K562 (cell line): Measurements from ENCODE around the gene GPC1. TPM values are rescaled to one million over a fixed set of nuclear protein-coding genes. Genes with fewer than 3 reads are reported as not detected.

Source experiments
- ATAC-seq: fragments of 200-7000 bp; cut with Tn5 transposase; 3 replicates; pipeline ENCODE4 v1.9.1; 2020; ENCODE audit warnings: moderate library complexity
- BruUV-seq: library from RNA; stranded (reverse); fragments of 400-500 nt; replicated peaks from 2 replicates; lab custom pipeline; 2021; lab: Mats Ljungman, UMichigan
- CTCF ChIA-PET: fragments of 300-600 bp; formaldehyde crosslinking; extraction: SDS; loops from one replicate; lab custom pipeline; 2021; ENCODE audit warnings: low intra/inter-chr PET ratio; lab: Yijun Ruan, JAX
- POLR2A ChIA-PET: fragments of 300-600, 350-650 bp; sonication (Branson Sonifier 250); formaldehyde crosslinking; extraction: SDS; loops from one replicate; lab custom pipeline; 2021; ENCODE audit warnings: antibody characterized with exemption, inconsistent platforms; lab: Yijun Ruan, JAX
- DNase-seq, 4 experiments: peaks; one replicate each; pipeline versions ENCODE4 v3.0.0 to v3.0.0-alpha.2; 2011 to 2018; ENCODE audit warnings: low spot score in 3 of 4, mixed read lengths in 3 of 4; ENCODE audit errors: extremely low read depth in 1 of 4
- FAIRE-seq: peaks from 2 replicates; lab custom pipeline; 2011; peaks lifted over from hg19 to GRCh38; lab: Jason Lieb, UNC
- H2AFZ ChIP-seq: 2 replicates; pipeline ENCODE4 v1.6.0; 2011; ENCODE audit warnings: low read depth, low read length, control low read depth, inconsistent platforms
- H3K27ac ChIP-seq: fragments of 200-600 bp; 3 replicates; pipeline ENCODE4 v1.8.0; 2011; ENCODE audit warnings: low read depth, mild to moderate bottlenecking, control low read depth, inconsistent platforms, low read length, moderate library complexity, mixed read lengths; ENCODE audit errors: extremely low read depth
- H3K27me3 ChIP-seq, 2 experiments: fragments of 300-600 bp in 1 of 2; 2 replicates in 1 of 2; 3 replicates in 1 of 2; pipeline versions ENCODE4 v1.6.0 to v1.8.0; 2011; ENCODE audit warnings: inconsistent platforms in 2 of 2, low read length in 2 of 2, mild to moderate bottlenecking in 1 of 2, mixed read lengths in 1 of 2, moderate library complexity in 1 of 2; ENCODE audit not compliant: control insufficient read depth in 2 of 2, insufficient read depth in 2 of 2
- H3K36me3 ChIP-seq: fragments of 300-600 bp; 3 replicates; pipeline ENCODE4 v1.8.0; 2011; ENCODE audit warnings: mild to moderate bottlenecking, low read length, inconsistent platforms; ENCODE audit not compliant: control insufficient read depth, insufficient read depth
- H3K4me1 ChIP-seq, 2 experiments: fragments of 200-600 bp in 1 of 2; replicated peaks in 1 of 2; 2 replicates in 1 of 2; 3 replicates in 1 of 2; pipeline versions ENCODE4 v1.5.1 to v1.8.0; 2011; ENCODE audit warnings: inconsistent platforms in 2 of 2, low read length in 2 of 2, mild to moderate bottlenecking in 1 of 2, mixed read lengths in 1 of 2, moderate library complexity in 1 of 2; ENCODE audit not compliant: control insufficient read depth in 2 of 2, insufficient read depth in 2 of 2
- H3K4me2 ChIP-seq: 2 replicates; pipeline ENCODE4 v1.6.1; 2011; ENCODE audit warnings: low read length, control low read depth, inconsistent platforms, mixed read lengths; ENCODE audit not compliant: insufficient read depth
- H3K4me3 ChIP-seq: fragments of 200-600 bp; sonication (generic), shearing (Covaris generic); 2 replicates; pipeline ENCODE4 v1.5.1; 2016; ENCODE audit warnings: control low read depth, inconsistent platforms
- H3K79me2 ChIP-seq: fragments of 200-600 bp; 3 replicates; pipeline ENCODE4 v1.8.0; 2011; ENCODE audit warnings: low read length, inconsistent platforms; ENCODE audit not compliant: control insufficient read depth, insufficient read depth
- H3K9ac ChIP-seq, 2 experiments: 2 replicates each; pipeline versions ENCODE4 v1.6.0 to v1.6.1; 2011; ENCODE audit warnings: low read depth in 2 of 2, low read length in 2 of 2, control low read depth in 1 of 2, inconsistent platforms in 1 of 2, mild to moderate bottlenecking in 1 of 2, mixed read lengths in 1 of 2; ENCODE audit not compliant: insufficient read depth in 1 of 2
- H3K9me1 ChIP-seq: one replicate; pipeline ENCODE4 v1.6.0; 2011; ENCODE audit warnings: inconsistent platforms, mild to moderate bottlenecking, low read length, moderate library complexity; ENCODE audit not compliant: control insufficient read depth, insufficient read depth
- H3K9me3 ChIP-seq: replicated peaks from 2 replicates; pipeline ENCODE4 v1.5.1; 2011; ENCODE audit warnings: low read depth, low read length, inconsistent platforms; ENCODE audit not compliant: control insufficient read depth, insufficient read depth
- H4K20me1 ChIP-seq: replicated peaks from 2 replicates; pipeline ENCODE4 v1.6.1; 2011; ENCODE audit warnings: low read length, inconsistent platforms, mixed read lengths; ENCODE audit not compliant: control insufficient read depth, insufficient read depth
- FOXP1 ChIP-seq: sonication (generic); formaldehyde crosslinking; IDR thresholded peaks from 2 replicates; pipeline ENCODE4 v1.8.0; 2022; ENCODE audit warnings: mild to moderate bottlenecking, missing genetic modification reagents
- NR2C2 ChIP-seq, 2 experiments: fragments of 200-800 bp in 1 of 2; sonication (Bioruptor generic) in 1 of 2; sonication (generic) in 1 of 2; formaldehyde crosslinking in 1 of 2; IDR thresholded peaks; 2 replicates each; pipeline versions ENCODE4 v1.6.1 to v1.8.0; 2016 to 2022; ENCODE audit warnings: mild to moderate bottlenecking in 1 of 2, missing compliant biosample characterization in 1 of 2, missing genetic modification characterization in 1 of 2, missing genetic modification reagents in 1 of 2
- PML ChIP-seq: IDR thresholded peaks from 2 replicates; pipeline ENCODE4 v1.6.1; 2012; ENCODE audit warnings: low read length, inconsistent platforms
- POLR3G ChIP-seq: IDR thresholded peaks from 2 replicates; pipeline ENCODE4 v1.6.1; 2011; ENCODE audit not compliant: insufficient read length, insufficient replicate concordance; ENCODE audit errors: extremely low read depth
- ZKSCAN1 ChIP-seq: fragments of 150-350 bp; IDR thresholded peaks from 2 replicates; pipeline ENCODE4 v1.6.1; 2016; ENCODE audit warnings: low read depth, low read length
- ZNF165 ChIP-seq: fragments of 250-450 bp; sonication (Bioruptor Pico); IDR thresholded peaks from 2 replicates; pipeline ENCODE4 v1.4.0; 2020; ENCODE audit warnings: borderline replicate concordance
- ZNF407 ChIP-seq: fragments of 450-650 bp; IDR thresholded peaks from 2 replicates; pipeline ENCODE4 v1.6.1; 2016; ENCODE audit warnings: low read depth
- ZNF668 ChIP-seq: fragments of 250-450 bp; sonication (Bioruptor Pico); IDR thresholded peaks from 2 replicates; pipeline ENCODE4 v1.8.0; 2022; ENCODE audit warnings: mild to moderate bottlenecking, inconsistent platforms
- ZNF696 ChIP-seq: fragments of 250-450 bp; sonication (Bioruptor Pico); conservative IDR thresholded peaks from 2 replicates; pipeline ENCODE4 v1.4.0; 2020; ENCODE audit warnings: mild to moderate bottlenecking, moderate library complexity
- WGBS: fragments of 100-300 bp; shearing (Covaris generic); methylation state at CpG from one replicate; pipeline ENCODE4 v1.1.6; 2016; ENCODE audit warnings: low coverage, mixed read lengths; ENCODE audit not compliant: insufficient coverage; ENCODE audit errors: missing lambda C conversion rate; 5-methylcytosine and 5-hydroxymethylcytosine counted together
- in situ Hi-C: fragments of 300-500 bp; cut with MboI; formaldehyde crosslinking; loops from 4 replicates; pipeline ENCODE4 v1.15.0; 2018; ENCODE audit warnings: inconsistent platforms, mixed read lengths
- intact Hi-C: fragments of 100-400 bp; cut with micrococcal nuclease; formaldehyde crosslinking; loops from 2 replicates; pipeline ENCODE4 v1.14.2; 2022
- polyA plus RNA-seq, 8 experiments: library from polyadenylated mRNA; depleted of rRNA in 4 of 8; stranded (reverse) in 5 of 8; unstranded in 3 of 8; fragments of >200 nt; fragmentation: Nextera tagmentation in 2 of 8; fragmentation: Illumina TruSeq in 1 of 8; extraction: Ambion mirVana in 2 of 8; extraction: Trizol in 1 of 8; gene quantifications; 2 replicates each; pipeline versions ENCODE4 v1.2.1 to v1.2.3, GENCODE V29; 2011 to 2014; ENCODE audit warnings: inconsistent platforms in 1 of 8, missing spikeins in 1 of 8
- total RNA-seq, 7 experiments: library from RNA; depleted of rRNA in 6 of 7; stranded (reverse); fragments of >200 nt in 6 of 7; fragmentation: Illumina TruSeq in 2 of 7; extraction: Trizol in 2 of 7; gene quantifications; 2 replicates each; pipeline versions ENCODE4 v1.2.1 to v1.2.3, GENCODE V29; 2011 to 2021; ENCODE audit warnings: low replicate concordance in 1 of 7

The GPC1 gene
- total and polyA plus RNA-seq, 9 of the 15 experiments (the other 6 are each of a cell fraction or from before 2014, with no cell fraction given): 0.07 to 0.82 (median 0.14) TPM; not detected in 3

GRCh38 chr2:240391111-240392051, 44.1 kb upstream of the GPC1 start (continued):
- TF ChIP-seq ZNF668 (CRISPR knock-in tag): no peak
- no peak for TF ChIP-seq FOXP1 (CRISPR knock-in tag)
- no peak for TF ChIP-seq PML

GRCh38 chr2:240392084-240392947, 43.1 kb upstream of the GPC1 start:
- ChIA-PET CTCF (no interaction called here), POLR2A (no interaction called here)
- WGBS: 10% methylated on average over 17 of the region's 31 CpGs
- no peak overlapping the region for H3K9ac ChIP-seq
- no peaks in the 10 kb centered on the region for H3K9me1 ChIP-seq
- H3K79me2 ChIP-seq: no peaks in the 10 kb centered on the region
- no peak overlapping the region for H2AFZ ChIP-seq
- in situ Hi-C loops (no loop called here), intact Hi-C loops (no loop called here)
- no peaks in the 10 kb centered on the region for H3K36me3 ChIP-seq
- no TSS peak for BruUV-seq
- DNase-seq: no peak
- no peak overlapping the region for H3K4me2 ChIP-seq
- H3K4me3 ChIP-seq: no peak overlapping the region
- H3K27ac ChIP-seq: no peak overlapping the region
- ATAC-seq: no peak
- no peaks in the 10 kb centered on the region; the same call in 1 of the 2 replicates for H4K20me1 ChIP-seq
- H3K9me3 ChIP-seq: no peaks in the 10 kb centered on the region; the same call in 1 of the 2 replicates
- peaks cover 0 to 30% of the 10 kb centered on the region in 2 experiments; a peak in 2 of 5 replicates for H3K27me3 ChIP-seq
- no peak for FAIRE-seq
- peaks cover 5 to 17% of the 10 kb centered on the region in 2 experiments; a peak in 4 of 5 replicates for H3K4me1 ChIP-seq
- TF ChIP-seq POLR3G (no peak), ZNF165 (CRISPR knock-in tag) (no peak), NR2C2 (CRISPR knock-in tag; IDR thresholded peaks at IDR 0.05) (no peak), NR2C2 (tag; IDR thresholded peaks at IDR 0.05) (no peak), ZNF407 (no peak), ZKSCAN1 (no peak), ZNF696 (no peak)
